Tibial artery (tissue), 4 donors: ENCODE measurements around the gene SORCS2.
A peak's percentile ranks its signal among the peaks of the same experiment; 100 is the strongest.

ENCODE experiments used
- DNase-seq, 2 donors: peaks; one replicate each; pipeline ENCODE4 v3.0.0-alpha.2; 2019
- H3K27ac ChIP-seq, 2 donors: fragments of 200-600 bp; sonication (generic) in 1 of 2; 1 replicate in 1 of 2; 2 replicates in 1 of 2; pipeline ENCODE4 v1.5.1; 2018 to 2019; ENCODE audit warnings: mild to moderate bottlenecking in 1 of 2
- H3K27me3 ChIP-seq, 2 donors: fragments of 200-600 bp; sonication (generic) in 1 of 2; one replicate each; pipeline versions ENCODE4 v1.5.1 to v1.6.0; 2016 to 2019
- H3K36me3 ChIP-seq, 3 donors: fragments of 200-600 bp; sonication (generic) in 2 of 3; one replicate each; pipeline ENCODE4 v1.5.1; 2016 to 2019; ENCODE audit warnings: mild to moderate bottlenecking in 2 of 3
- H3K4me1 ChIP-seq, 4 donors: fragments of 200-600 bp; sonication (generic) in 2 of 4; 1 replicate in 3 of 4; 2 replicates in 1 of 4; pipeline ENCODE4 v1.5.1; 2016 to 2019
- H3K4me3 ChIP-seq, 2 donors: fragments of 200-600 bp; sonication (generic) in 1 of 2; 1 replicate in 1 of 2; 2 replicates in 1 of 2; pipeline ENCODE4 v1.5.1; 2018 to 2019; ENCODE audit warnings: mild to moderate bottlenecking in 2 of 2
- H3K9me3 ChIP-seq, 3 donors: fragments of 200-600 bp; sonication (generic) in 1 of 3; one replicate each; pipeline ENCODE4 v1.5.1; 2016 to 2019
- intact Hi-C: fragments of 100-400 bp; cut with DNase I; formaldehyde crosslinking; loops from one replicate; pipeline ENCODE4 v1.15.0; 2023; ENCODE audit warnings: low total_unique reads
- TF ChIP-seq, protein P1 (sequence below), 2 experiments: fragments of 200-600 bp in 1 of 2; fragments of 450-650 bp in 1 of 2; IDR thresholded peaks; one replicate each; pipeline ENCODE4 v1.5.1; 2017 to 2019; ENCODE audit warnings: antibody characterized with exemption in 2 of 2, mild to moderate bottlenecking in 1 of 2, moderate library complexity in 1 of 2

Gene SORCS2

DNA sequence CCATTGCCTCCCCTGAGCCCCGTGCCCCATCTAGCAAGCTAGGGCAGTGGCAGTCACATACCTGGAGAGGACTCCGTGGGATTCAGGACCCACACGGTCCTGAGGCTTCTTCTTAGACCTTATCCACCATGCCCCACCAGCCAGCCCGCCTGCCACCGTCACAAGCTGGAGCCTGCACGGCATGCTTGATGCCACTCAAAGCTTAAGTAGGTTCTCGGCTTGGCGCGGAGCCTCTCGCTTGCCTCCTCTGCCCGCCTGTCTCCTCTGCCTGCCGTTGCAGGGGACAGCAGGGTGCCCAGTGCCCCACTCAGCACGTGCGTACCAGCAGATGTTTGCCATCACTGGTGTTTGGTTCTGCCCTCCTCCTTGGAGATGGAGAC lies 228.3 kb downstream of the SORCS2 start:
- Histone ChIP-seq H3K27ac (no peak overlapping the region), H3K36me3 (no peaks in the 10 kb centered on the region), H3K9me3 (no peaks in the 10 kb centered on the region), H3K27me3 (no peaks in the 10 kb centered on the region), H3K4me1 (no peaks in the 10 kb centered on the region), H3K4me3 (no peak overlapping the region)
- TF ChIP-seq, protein P1, sequence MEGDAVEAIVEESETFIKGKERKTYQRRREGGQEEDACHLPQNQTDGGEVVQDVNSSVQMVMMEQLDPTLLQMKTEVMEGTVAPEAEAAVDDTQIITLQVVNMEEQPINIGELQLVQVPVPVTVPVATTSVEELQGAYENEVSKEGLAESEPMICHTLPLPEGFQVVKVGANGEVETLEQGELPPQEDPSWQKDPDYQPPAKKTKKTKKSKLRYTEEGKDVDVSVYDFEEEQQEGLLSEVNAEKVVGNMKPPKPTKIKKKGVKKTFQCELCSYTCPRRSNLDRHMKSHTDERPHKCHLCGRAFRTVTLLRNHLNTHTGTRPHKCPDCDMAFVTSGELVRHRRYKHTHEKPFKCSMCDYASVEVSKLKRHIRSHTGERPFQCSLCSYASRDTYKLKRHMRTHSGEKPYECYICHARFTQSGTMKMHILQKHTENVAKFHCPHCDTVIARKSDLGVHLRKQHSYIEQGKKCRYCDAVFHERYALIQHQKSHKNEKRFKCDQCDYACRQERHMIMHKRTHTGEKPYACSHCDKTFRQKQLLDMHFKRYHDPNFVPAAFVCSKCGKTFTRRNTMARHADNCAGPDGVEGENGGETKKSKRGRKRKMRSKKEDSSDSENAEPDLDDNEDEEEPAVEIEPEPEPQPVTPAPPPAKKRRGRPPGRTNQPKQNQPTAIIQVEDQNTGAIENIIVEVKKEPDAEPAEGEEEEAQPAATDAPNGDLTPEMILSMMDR (IDR thresholded peaks at IDR 0.05) = no peak
- peak in 1 of 2 donors; percentile 7 for DNase-seq
- intact Hi-C loops = no loop called here

DNA sequence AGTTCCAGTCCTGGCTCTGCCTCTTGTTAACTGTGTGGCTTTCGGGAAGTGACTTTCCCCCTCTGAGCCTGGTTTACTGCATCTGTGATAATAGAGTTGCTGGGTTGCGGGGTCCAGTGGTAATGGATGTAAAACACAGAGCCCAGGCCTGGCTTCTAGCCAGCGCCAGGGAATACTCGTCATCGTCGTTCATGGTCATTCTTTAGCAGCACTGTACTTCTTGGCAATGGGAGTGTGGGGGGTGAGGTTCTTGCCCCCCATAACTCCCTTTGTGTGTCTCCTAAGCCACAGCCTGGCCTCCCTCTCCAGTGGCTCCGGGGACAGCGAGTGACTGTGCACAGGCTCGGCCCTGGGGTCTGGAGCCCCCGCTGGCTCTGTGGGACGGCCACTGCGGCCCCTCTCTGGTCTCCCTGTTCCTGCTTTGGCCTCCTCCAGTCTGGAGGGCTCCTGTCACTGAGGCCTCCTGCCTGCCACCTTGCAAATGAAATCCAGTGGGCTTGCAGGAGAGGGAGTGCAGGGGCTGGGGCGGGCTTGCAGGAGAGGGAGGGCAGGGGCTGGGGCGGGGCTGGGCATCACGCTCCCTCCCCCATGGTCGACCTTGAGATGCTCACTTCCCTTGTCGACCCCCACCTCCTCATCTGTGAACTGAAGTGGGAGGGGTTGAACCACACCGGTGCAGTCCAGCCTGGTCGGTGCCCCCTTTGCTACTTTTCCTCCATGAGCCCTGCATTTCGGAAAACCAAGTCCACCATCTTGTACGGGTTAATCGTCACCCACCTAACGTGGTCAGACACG lies 229.2 kb downstream of the SORCS2 start:
- Histone ChIP-seq H3K9me3 (no peaks in the 10 kb centered on the region), H3K27me3 (no peaks in the 10 kb centered on the region), H3K36me3 (no peaks in the 10 kb centered on the region), H3K4me1 (no peaks in the 10 kb centered on the region), H3K4me3 (no peak overlapping the region), H3K27ac (no peak overlapping the region)
- intact Hi-C loops = no loop called here
- peak in 1 of 2 donors; percentile 18 for DNase-seq
- TF ChIP-seq, protein P1 (IDR thresholded peaks at IDR 0.05) = no peak

DNA sequence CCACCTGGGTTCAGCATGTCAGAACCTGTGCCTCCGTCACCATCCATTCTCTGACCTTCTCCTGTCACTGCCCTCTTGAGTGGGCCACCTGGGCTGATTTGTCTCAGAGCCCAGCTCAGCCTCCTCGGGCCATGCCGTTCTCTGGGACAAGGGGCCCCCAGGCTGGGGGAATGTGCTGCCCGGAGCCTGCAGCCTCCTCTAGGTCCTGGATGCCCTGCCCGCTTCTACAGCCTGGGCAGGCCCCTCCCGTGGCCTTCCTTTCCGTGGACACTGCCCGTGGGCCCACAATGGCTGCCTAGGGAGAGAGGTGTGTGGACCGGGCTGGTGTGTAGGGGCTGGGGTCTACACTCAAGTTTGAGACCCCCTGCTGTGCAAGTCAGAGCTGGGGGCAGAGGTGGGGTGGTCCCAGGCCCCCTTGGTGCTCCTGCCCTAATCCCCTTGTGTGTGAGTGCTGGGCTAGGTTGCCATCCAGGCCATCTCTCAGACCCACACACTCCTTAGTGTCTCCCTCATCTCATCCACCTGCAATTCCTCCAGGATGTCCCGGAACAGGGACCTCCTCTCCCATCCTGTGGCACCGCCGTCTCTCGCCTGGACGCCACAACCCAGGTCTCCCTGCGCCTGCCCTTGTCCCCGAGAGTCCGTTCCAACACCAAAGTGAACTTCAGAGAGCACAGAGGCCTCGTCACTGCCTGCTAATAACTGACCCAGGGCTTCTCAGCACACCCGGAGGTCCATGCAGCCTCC lies 230.0 kb downstream of the SORCS2 start:
- intact Hi-C loops = no loop called here
- peak; percentile 2 to 45 for DNase-seq

DNA sequence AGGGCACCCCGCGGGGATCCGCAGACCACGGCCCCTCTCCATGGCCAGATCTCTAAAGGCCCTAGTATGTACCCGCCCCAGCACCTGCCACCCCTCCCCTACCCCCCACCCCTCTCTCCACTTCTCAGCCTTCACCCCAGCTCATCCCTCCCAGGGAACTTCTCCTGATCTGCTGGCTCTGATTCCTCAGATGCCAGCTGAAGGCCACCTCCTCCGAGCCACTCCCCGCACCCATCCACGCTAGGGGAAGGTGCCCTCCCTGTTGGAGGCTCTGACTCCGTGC lies 230.5 kb downstream of the SORCS2 start:
- Histone ChIP-seq H3K27ac (no peak overlapping the region), H3K27me3 (no peaks in the 10 kb centered on the region), H3K4me1 (no peaks in the 10 kb centered on the region), H3K36me3 (no peaks in the 10 kb centered on the region), H3K4me3 (no peak overlapping the region), H3K9me3 (no peaks in the 10 kb centered on the region)
- TF ChIP-seq, protein P1 (IDR thresholded peaks at IDR 0.05) = no peak
- peak; percentile 17 to 38 for DNase-seq
- intact Hi-C loops = no loop called here

More for the DNA sequence above, 230.0 kb downstream of the SORCS2 start:
- TF ChIP-seq, protein P1 (IDR thresholded peaks at IDR 0.05) = no peak
- Histone ChIP-seq H3K27me3 (no peaks in the 10 kb centered on the region), H3K4me1 (no peaks in the 10 kb centered on the region), H3K4me3 (no peak overlapping the region), H3K27ac (no peak overlapping the region), H3K36me3 (no peaks in the 10 kb centered on the region), H3K9me3 (no peaks in the 10 kb centered on the region)

DNA sequence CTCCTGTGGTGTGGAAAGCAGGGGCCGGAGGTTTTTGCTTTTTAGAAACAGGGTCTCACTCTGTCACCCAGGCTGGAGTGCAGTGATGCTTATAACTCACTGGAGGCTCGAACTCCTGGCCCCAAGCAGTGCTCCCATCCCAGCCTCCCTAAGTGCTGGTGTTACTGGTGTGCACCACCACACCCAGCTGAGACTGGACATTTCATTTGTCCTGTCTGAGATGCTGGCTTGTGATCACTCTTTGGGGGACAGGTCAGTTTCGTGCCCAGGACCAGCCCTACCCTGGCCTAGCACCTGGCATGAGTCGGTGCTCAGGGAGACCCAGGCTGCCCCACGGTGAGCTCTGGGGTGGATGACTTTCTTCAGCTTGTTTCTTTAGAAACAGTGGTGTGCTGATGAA lies 231.1 kb downstream of the SORCS2 start:
- H3K36me3 ChIP-seq = no peaks in the 10 kb centered on the region
- H3K4me3 ChIP-seq = no peak overlapping the region
- no peaks in the 10 kb centered on the region for H3K4me1 ChIP-seq
- H3K9me3 ChIP-seq = no peaks in the 10 kb centered on the region
- DNase-seq = peak in 1 of 2 donors; percentile 39
- TF ChIP-seq, protein P1 (IDR thresholded peaks at IDR 0.05) = no peak
- H3K27ac ChIP-seq = no peak overlapping the region
- H3K27me3 ChIP-seq = no peaks in the 10 kb centered on the region
- intact Hi-C loops = no loop called here
